SJCRH30 (cell line): ENCODE data around the gene DMGDH. TPM values are rescaled to one million over a fixed set of nuclear protein-coding genes. Genes with fewer than 3 reads are reported as not detected.

Experiments
- DNase-seq, 2 experiments: peaks; one replicate each; pipeline ENCODE4 v3.0.0-alpha.2; 2015 to 2020
- H3K27ac ChIP-seq: fragments of 250-450 bp; sonication (Bioruptor Pico); 2 replicates; pipeline ENCODE4 v1.5.1; 2020; ENCODE audit warnings: mild to moderate bottlenecking, moderate library complexity
- H3K27me3 ChIP-seq: fragments of 250-450 bp; sonication (Bioruptor Pico); 2 replicates; pipeline ENCODE4 v1.5.1; 2020; ENCODE audit warnings: mild to moderate bottlenecking, moderate library complexity
- H3K36me3 ChIP-seq: fragments of 250-450 bp; sonication (Bioruptor Pico); 2 replicates; pipeline ENCODE4 v1.5.1; 2020; ENCODE audit warnings: mild to moderate bottlenecking, moderate library complexity
- H3K4me1 ChIP-seq: fragments of 250-450 bp; sonication (Bioruptor Pico); 2 replicates; pipeline ENCODE4 v1.5.1; 2020; ENCODE audit warnings: mild to moderate bottlenecking, moderate library complexity
- H3K4me3 ChIP-seq: fragments of 250-450 bp; sonication (Bioruptor Pico); 2 replicates; pipeline ENCODE4 v1.5.1; 2020; ENCODE audit warnings: mild to moderate bottlenecking, moderate library complexity
- H3K9me3 ChIP-seq: fragments of 250-450 bp; sonication (Bioruptor Pico); replicated peaks from 2 replicates; pipeline ENCODE4 v1.5.1; 2020; ENCODE audit warnings: mild to moderate bottlenecking, moderate library complexity
- total RNA-seq: library from RNA; depleted of rRNA; stranded (reverse); fragments of >200 nt; shearing (Covaris generic); gene quantifications from 2 replicates; pipeline ENCODE4 v1.2.3, GENCODE V29; 2014

Gene DMGDH
- total RNA-seq, 1 experiment from 2014 or later, result not detected

- no peak for DNase-seq
- no peaks in the 10 kb centered on the region for H3K9me3 ChIP-seq
- H3K27ac ChIP-seq, result no peak overlapping the region
- no peaks in the 10 kb centered on the region for H3K4me1 ChIP-seq
- H3K36me3 ChIP-seq, result no peaks in the 10 kb centered on the region
- H3K4me3 ChIP-seq, result no peak overlapping the region
- H3K27me3 ChIP-seq, result no peaks in the 10 kb centered on the region
These were observed 58.1 kb downstream of the DMGDH start for GRCh38 chr5:79011219-79011836.

- Histone ChIP-seq H3K4me3 (no peak overlapping the region), H3K36me3 (no peaks in the 10 kb centered on the region), H3K9me3 (no peaks in the 10 kb centered on the region), H3K27me3 (no peaks in the 10 kb centered on the region), H3K4me1 (no peaks in the 10 kb centered on the region), H3K27ac (no peak overlapping the region)
- DNase-seq, result no peak
These were observed 61.1 kb downstream of the DMGDH start for GRCh38 chr5:79008362-79008761.

GRCh38 chr5:79007872-79008271, 61.6 kb downstream of the DMGDH start:
- Histone ChIP-seq H3K27me3 (no peaks in the 10 kb centered on the region), H3K4me1 (no peaks in the 10 kb centered on the region), H3K36me3 (no peaks in the 10 kb centered on the region), H3K9me3 (no peaks in the 10 kb centered on the region), H3K27ac (no peak overlapping the region), H3K4me3 (no peak overlapping the region)
- no peak for DNase-seq

GRCh38 chr5:79005936-79006631, 63.4 kb downstream of the DMGDH start:
- DNase-seq, result no peak
- H3K4me1 ChIP-seq, result no peaks in the 10 kb centered on the region
- H3K9me3 ChIP-seq, result no peaks in the 10 kb centered on the region
- no peaks in the 10 kb centered on the region for H3K36me3 ChIP-seq
- no peaks in the 10 kb centered on the region for H3K27me3 ChIP-seq
- H3K27ac ChIP-seq, result no peak overlapping the region
- H3K4me3 ChIP-seq, result no peak overlapping the region

GRCh38 chr5:79005151-79005550, 64.3 kb downstream of the DMGDH start:
- no peaks in the 10 kb centered on the region for H3K27me3 ChIP-seq
- no peaks in the 10 kb centered on the region for H3K4me1 ChIP-seq
- no peak for DNase-seq
- no peak overlapping the region for H3K27ac ChIP-seq
- H3K36me3 ChIP-seq, result no peaks in the 10 kb centered on the region
- no peaks in the 10 kb centered on the region for H3K9me3 ChIP-seq
- H3K4me3 ChIP-seq, result no peak overlapping the region

GRCh38 chr5:79002374-79002773, 67.1 kb downstream of the DMGDH start:
- Histone ChIP-seq H3K4me3 (no peak overlapping the region), H3K4me1 (no peaks in the 10 kb centered on the region), H3K9me3 (no peaks in the 10 kb centered on the region), H3K27ac (no peak overlapping the region), H3K27me3 (no peaks in the 10 kb centered on the region), H3K36me3 (no peaks in the 10 kb centered on the region)
- no peak for DNase-seq

GRCh38 chr5:79001471-79001870, 68.0 kb downstream of the DMGDH start:
- no peaks in the 10 kb centered on the region for H3K9me3 ChIP-seq
- no peak overlapping the region for H3K27ac ChIP-seq
- no peak for DNase-seq
- no peaks in the 10 kb centered on the region for H3K4me1 ChIP-seq
- H3K27me3 ChIP-seq, result no peaks in the 10 kb centered on the region
- H3K36me3 ChIP-seq, result no peaks in the 10 kb centered on the region
- H3K4me3 ChIP-seq, result no peak overlapping the region

GRCh38 chr5:78997090-78997489, 72.4 kb downstream of the DMGDH start:
- no peak overlapping the region for H3K4me3 ChIP-seq
- no peaks in the 10 kb centered on the region for H3K27me3 ChIP-seq
- H3K27ac ChIP-seq, result no peak overlapping the region

GRCh38 chr5:78995521-78996007, 73.9 kb downstream of the DMGDH start:
- H3K36me3 ChIP-seq, result no peaks in the 10 kb centered on the region
- no peaks in the 10 kb centered on the region for H3K27me3 ChIP-seq
- H3K4me1 ChIP-seq, result no peaks in the 10 kb centered on the region
- no peaks in the 10 kb centered on the region for H3K9me3 ChIP-seq
- no peak for DNase-seq
- H3K27ac ChIP-seq, result no peak overlapping the region
- no peak overlapping the region for H3K4me3 ChIP-seq

More at GRCh38 chr5:78997090-78997489, 72.4 kb downstream of the DMGDH start:
- DNase-seq, result no peak
- Histone ChIP-seq H3K9me3 (no peaks in the 10 kb centered on the region), H3K4me1 (no peaks in the 10 kb centered on the region), H3K36me3 (no peaks in the 10 kb centered on the region)

GRCh38 chr5:78993165-78993564, 76.3 kb downstream of the DMGDH start:
- H3K27me3 ChIP-seq, result no peaks in the 10 kb centered on the region
- no peaks in the 10 kb centered on the region for H3K9me3 ChIP-seq
- H3K4me1 ChIP-seq, result no peaks in the 10 kb centered on the region
- no peak for DNase-seq
- no peak overlapping the region for H3K4me3 ChIP-seq
- H3K27ac ChIP-seq, result no peak overlapping the region
- no peaks in the 10 kb centered on the region for H3K36me3 ChIP-seq

GRCh38 chr5:78992146-78992545, 77.3 kb downstream of the DMGDH start:
- Histone ChIP-seq H3K27me3 (no peaks in the 10 kb centered on the region), H3K9me3 (no peaks in the 10 kb centered on the region), H3K27ac (no peak overlapping the region), H3K4me3 (no peak overlapping the region), H3K36me3 (no peaks in the 10 kb centered on the region), H3K4me1 (no peaks in the 10 kb centered on the region)
- no peak for DNase-seq

- no peak overlapping the region for H3K27ac ChIP-seq
- DNase-seq, result no peak
- no peaks in the 10 kb centered on the region for H3K4me1 ChIP-seq
- no peaks in the 10 kb centered on the region for H3K9me3 ChIP-seq
- H3K27me3 ChIP-seq, result no peaks in the 10 kb centered on the region
- no peaks in the 10 kb centered on the region for H3K36me3 ChIP-seq
- no peak overlapping the region for H3K4me3 ChIP-seq
These were observed 80.4 kb downstream of the DMGDH start for GRCh38 chr5:78989080-78989479.

GRCh38 chr5:78985725-78986223, 83.7 kb downstream of the DMGDH start:
- Histone ChIP-seq H3K36me3 (no peaks in the 10 kb centered on the region), H3K27me3 (no peaks in the 10 kb centered on the region), H3K4me3 (peak overlapping the region; percentile 79), H3K9me3 (no peaks in the 10 kb centered on the region), H3K27ac (peak overlapping the region; percentile 31), H3K4me1 (peaks cover 2% of the 10 kb centered on the region; the same call in 1 of the 2 replicates)
- DNase-seq, result peak; percentile 31 to 62

GRCh38 chr5:78985116-78985724, 84.3 kb downstream of the DMGDH start, which contains the start of gene ARSB:
ARSB (minus strand) TSS chr5:78985310; CDS start chr5:78985248, 62 bp downstream.
- H3K27ac ChIP-seq, result peak within 1 kb of the TSS; percentile 68
- H3K36me3 ChIP-seq, result no peaks in the 10 kb centered on the region
- peak; percentile 66 to 71 for DNase-seq
- peaks cover 2% of the 10 kb centered on the region; the same call in 1 of the 2 replicates for H3K4me1 ChIP-seq
- no peaks in the 10 kb centered on the region for H3K9me3 ChIP-seq
- H3K27me3 ChIP-seq, result no peaks in the 10 kb centered on the region
- H3K4me3 ChIP-seq, result peak within 1 kb of the TSS; percentile 79
